Measurements from ENCODE around the gene KIF15. TPM values are rescaled to one million over a fixed set of nuclear protein-coding genes. Genes with fewer than 3 reads are reported as not detected.
A peak's percentile ranks its signal among the peaks of the same experiment; 100 is the strongest.
"Not testable (repeated sequence)": the region's sequence is repeated elsewhere in the genome, so short reads cannot be mapped to it uniquely, and the experiment has no call there.

KIF15 gene
- total RNA-seq, 1 donor from 2014 or later, result 11.3 TPM

DNA sequence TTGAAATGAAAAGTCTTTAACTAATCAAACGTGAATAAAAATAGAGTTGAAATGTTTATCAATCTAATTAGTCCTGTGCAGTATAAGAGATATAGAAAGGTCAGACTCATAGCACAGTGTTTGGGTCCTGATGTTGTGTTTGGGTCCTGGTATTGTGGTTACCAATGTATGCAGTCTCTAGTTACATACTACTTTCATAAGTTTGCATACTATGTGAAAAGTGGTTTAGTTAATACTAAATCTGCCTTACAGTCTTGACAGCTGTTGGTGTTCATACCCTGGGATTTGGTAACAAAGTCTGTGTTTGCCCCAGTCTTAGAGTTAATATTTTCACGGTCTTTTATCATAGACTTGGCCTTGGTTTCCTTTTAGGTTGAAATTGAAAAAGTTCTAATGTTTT is 41.7 kb downstream of the KIF15 start:
- TF ChIP-seq, protein P1, sequence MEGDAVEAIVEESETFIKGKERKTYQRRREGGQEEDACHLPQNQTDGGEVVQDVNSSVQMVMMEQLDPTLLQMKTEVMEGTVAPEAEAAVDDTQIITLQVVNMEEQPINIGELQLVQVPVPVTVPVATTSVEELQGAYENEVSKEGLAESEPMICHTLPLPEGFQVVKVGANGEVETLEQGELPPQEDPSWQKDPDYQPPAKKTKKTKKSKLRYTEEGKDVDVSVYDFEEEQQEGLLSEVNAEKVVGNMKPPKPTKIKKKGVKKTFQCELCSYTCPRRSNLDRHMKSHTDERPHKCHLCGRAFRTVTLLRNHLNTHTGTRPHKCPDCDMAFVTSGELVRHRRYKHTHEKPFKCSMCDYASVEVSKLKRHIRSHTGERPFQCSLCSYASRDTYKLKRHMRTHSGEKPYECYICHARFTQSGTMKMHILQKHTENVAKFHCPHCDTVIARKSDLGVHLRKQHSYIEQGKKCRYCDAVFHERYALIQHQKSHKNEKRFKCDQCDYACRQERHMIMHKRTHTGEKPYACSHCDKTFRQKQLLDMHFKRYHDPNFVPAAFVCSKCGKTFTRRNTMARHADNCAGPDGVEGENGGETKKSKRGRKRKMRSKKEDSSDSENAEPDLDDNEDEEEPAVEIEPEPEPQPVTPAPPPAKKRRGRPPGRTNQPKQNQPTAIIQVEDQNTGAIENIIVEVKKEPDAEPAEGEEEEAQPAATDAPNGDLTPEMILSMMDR (IDR thresholded peaks at IDR 0.05; ENCODE audit: unreplicated experiment), result no peak
- H3K9me3 Mint-ChIP-seq, result no peaks in the 10 kb centered on the region
- no peaks in the 10 kb centered on the region for H3K27me3 Mint-ChIP-seq (ENCODE audit: low read depth)
- peaks cover 11% of the 10 kb centered on the region for H3K36me3 Mint-ChIP-seq
- no peak overlapping the region for H3K4me3 Mint-ChIP-seq
- peaks cover 3% of the 10 kb centered on the region for H3K4me1 Mint-ChIP-seq
- H3K27ac Mint-ChIP-seq, result no peak overlapping the region
- DNase-seq (ENCODE audit: low spot score in 2 of 2, unreplicated experiment in 2 of 2), result no peak

DNA sequence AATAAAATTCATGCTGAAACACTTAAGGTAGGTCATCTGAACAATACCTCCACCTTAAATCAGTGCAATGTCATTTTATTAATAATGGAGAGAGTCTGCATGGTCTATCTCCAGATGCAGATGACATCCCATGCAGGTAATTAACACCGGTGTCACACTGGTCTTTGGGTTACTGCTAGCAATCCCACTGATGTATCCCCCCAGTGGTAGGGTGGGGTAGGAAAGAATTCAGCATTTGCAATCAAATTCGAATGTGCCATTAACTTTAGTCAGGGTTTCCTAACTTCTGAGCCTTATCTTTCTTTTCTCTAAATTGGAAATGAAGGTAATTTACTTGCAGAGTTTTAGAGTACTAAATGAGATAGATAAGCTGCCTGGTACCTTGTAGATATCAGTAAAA is 44.4 kb downstream of the KIF15 start:
- TF ChIP-seq, protein P1 (IDR thresholded peaks at IDR 0.05; ENCODE audit: unreplicated experiment), result no peak
- H3K4me1 Mint-ChIP-seq, result peaks cover 3% of the 10 kb centered on the region
- no peak for DNase-seq (ENCODE audit: low spot score in 2 of 2, unreplicated experiment in 2 of 2)
- H3K36me3 Mint-ChIP-seq, result peaks cover 13% of the 10 kb centered on the region
- H3K9me3 Mint-ChIP-seq, result no peaks in the 10 kb centered on the region
- no peak overlapping the region for H3K4me3 Mint-ChIP-seq
- no peak overlapping the region for H3K27ac Mint-ChIP-seq
- no peaks in the 10 kb centered on the region for H3K27me3 Mint-ChIP-seq (ENCODE audit: low read depth)

DNA sequence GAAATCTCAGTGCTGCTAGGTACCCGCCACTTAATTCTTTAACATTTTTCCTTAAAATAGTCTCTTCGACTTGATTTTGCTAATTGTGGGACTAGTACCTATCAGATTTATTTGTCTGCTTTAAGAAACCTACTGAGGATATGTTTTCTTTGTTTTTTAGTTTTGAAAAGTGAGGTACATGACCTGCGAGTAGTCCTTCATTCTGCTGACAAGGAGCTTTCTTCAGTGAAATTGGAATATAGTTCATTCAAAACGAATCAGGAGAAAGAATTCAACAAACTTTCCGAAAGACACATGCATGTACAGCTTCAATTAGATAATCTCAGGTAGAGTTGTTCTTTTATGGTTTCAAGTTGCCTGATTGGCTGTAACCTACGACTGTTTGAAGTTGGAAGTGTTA is 53.2 kb downstream of the KIF15 start:
- no peak overlapping the region for H3K4me3 Mint-ChIP-seq
- no peaks in the 10 kb centered on the region for H3K27me3 Mint-ChIP-seq (ENCODE audit: low read depth)
- H3K4me1 Mint-ChIP-seq, result no peaks in the 10 kb centered on the region
- peaks cover 14% of the 10 kb centered on the region for H3K9me3 Mint-ChIP-seq
- H3K36me3 Mint-ChIP-seq, result peaks cover 46% of the 10 kb centered on the region
- DNase-seq (ENCODE audit: low spot score in 2 of 2, unreplicated experiment in 2 of 2), result no peak
- no peak overlapping the region for H3K27ac Mint-ChIP-seq
- TF ChIP-seq, protein P1 (IDR thresholded peaks at IDR 0.05; ENCODE audit: unreplicated experiment), result no peak

DNA sequence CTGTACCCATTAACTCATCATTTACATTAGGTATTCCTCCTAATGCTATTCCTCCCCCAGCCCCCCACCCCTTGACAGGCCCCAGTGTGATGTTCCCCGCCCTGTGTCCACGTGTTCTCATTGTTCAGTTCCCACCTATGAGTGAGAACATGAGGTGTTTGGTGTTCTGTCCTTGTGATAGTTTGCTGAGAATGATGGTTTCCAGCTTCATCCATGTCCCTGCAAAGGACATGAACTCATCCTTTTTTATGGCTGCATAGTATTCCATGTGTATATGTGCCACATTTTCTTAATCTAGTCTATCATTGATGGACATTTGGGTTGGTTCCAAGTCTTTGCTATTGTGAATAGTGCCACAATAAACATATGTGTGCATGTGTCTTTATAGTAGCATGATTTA is 54.7 kb downstream of the KIF15 start:
- H3K9me3 Mint-ChIP-seq, result peaks cover 17% of the 10 kb centered on the region
- H3K4me3 Mint-ChIP-seq; DNase-seq (ENCODE audit: low spot score in 2 of 2, unreplicated experiment in 2 of 2); H3K27me3 Mint-ChIP-seq (ENCODE audit: low read depth); H3K27ac Mint-ChIP-seq; H3K4me1 Mint-ChIP-seq: not testable (repeated sequence)
- H3K36me3 Mint-ChIP-seq, result peaks cover 50% of the 10 kb centered on the region

DNA sequence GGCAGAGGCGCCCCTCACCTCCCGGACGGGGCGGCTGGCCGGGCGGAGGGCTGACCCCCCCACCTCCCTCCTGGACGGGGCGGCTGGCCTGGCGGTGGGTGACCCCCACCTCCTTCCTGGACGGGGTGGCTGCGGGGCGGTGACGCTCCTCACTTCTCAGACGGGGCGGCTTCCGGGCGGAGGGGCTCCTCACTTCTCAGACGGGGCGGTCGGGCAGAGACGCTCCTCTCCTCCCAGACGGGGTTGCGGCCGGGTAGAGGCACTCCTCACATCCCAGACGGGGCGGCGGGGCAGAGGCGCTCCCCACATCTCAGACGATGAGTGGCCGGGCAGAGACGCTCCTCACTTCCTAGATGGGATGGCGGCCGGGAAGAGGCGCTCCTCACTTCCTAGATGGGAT is 59.6 kb downstream of the KIF15 start:
- H3K36me3 Mint-ChIP-seq, result peaks cover 55% of the 10 kb centered on the region
- H3K27me3 Mint-ChIP-seq (ENCODE audit: low read depth); DNase-seq (ENCODE audit: low spot score in 2 of 2, unreplicated experiment in 2 of 2); H3K27ac Mint-ChIP-seq; H3K4me3 Mint-ChIP-seq: not testable (repeated sequence)
- peaks cover 23% of the 10 kb centered on the region for H3K9me3 Mint-ChIP-seq
- H3K4me1 Mint-ChIP-seq, result peaks cover 13% of the 10 kb centered on the region

DNA sequence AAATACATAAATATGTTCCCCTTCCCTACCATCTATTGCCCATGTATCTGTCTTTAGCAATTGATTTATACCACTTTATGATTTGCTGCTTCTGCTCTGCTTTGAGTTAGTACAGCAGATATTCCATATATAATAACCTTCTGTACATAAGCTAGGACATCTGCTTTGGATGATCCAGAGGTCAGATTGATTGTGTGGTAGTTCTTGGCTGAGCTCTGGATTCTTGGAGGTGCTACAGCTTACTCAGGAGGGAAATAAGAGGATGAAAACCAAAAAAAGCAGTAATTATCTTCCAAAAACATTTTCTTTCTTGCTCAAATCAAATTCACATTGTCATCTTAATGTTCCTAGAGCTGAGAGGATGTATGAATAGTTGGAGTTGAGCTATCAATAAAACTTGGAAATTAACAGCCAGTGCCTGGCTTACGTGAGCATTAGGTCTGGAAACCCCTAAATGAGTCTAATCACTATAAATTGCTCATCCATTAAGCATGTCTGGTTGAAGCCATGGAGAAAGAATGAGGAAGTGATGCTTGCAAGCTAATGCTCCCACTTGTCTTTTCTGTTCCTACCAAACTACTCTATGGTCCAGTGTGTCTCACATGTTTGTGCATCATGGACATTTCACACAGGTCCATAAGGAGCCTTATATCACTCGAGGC is 63.8 kb downstream of the KIF15 start:
- peaks cover 20% of the 10 kb centered on the region for H3K36me3 Mint-ChIP-seq
- no peaks in the 10 kb centered on the region for H3K27me3 Mint-ChIP-seq (ENCODE audit: low read depth)
- peak overlapping the region; percentile 17 for H3K27ac Mint-ChIP-seq
- peaks cover 6% of the 10 kb centered on the region for H3K9me3 Mint-ChIP-seq
- no peak for DNase-seq (ENCODE audit: low spot score in 2 of 2, unreplicated experiment in 2 of 2)
- H3K4me3 Mint-ChIP-seq, result no peak overlapping the region
- peaks cover 13% of the 10 kb centered on the region for H3K4me1 Mint-ChIP-seq
- TF ChIP-seq, protein P1 (IDR thresholded peaks at IDR 0.05; ENCODE audit: unreplicated experiment), result no peak

DNA sequence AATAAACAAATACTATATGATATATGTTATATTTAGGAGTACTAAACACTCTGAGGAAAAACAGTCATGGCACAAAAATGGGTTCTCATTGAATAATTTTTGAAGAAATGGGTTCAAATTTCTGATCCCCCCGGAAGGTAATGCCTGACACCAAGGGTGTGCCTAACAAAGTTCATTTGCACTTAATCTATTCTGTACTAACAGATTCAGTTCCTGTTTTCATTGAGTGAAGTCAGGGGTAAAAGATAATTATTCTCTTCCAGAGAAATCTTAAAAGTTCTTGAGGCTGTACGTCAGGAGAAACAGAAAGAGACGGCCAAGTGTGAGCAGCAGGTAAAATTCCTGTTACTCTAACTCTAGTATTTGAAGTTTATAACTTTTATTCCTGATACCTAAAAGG is 65.6 kb downstream of the KIF15 start:
- DNase-seq (ENCODE audit: low spot score in 2 of 2, unreplicated experiment in 2 of 2), result no peak
- TF ChIP-seq, protein P1 (IDR thresholded peaks at IDR 0.05; ENCODE audit: unreplicated experiment), result no peak
- peaks cover 6% of the 10 kb centered on the region for H3K9me3 Mint-ChIP-seq
- H3K4me1 Mint-ChIP-seq, result peaks cover 13% of the 10 kb centered on the region
- no peaks in the 10 kb centered on the region for H3K27me3 Mint-ChIP-seq (ENCODE audit: low read depth)
- no peak overlapping the region for H3K4me3 Mint-ChIP-seq
- H3K27ac Mint-ChIP-seq, result no peak overlapping the region
- H3K36me3 Mint-ChIP-seq, result peaks cover 16% of the 10 kb centered on the region

Data from mesothelial cell of epicardium (in vitro differentiated cells).